ENCODE measurements around the gene TCIRG1. TPM values are rescaled to one million over a fixed set of nuclear protein-coding genes. Genes with fewer than 3 reads are reported as not detected.

Gene TCIRG1
- total RNA-seq, 2 experiments from 2014 or later, result 129 to 138 TPM

DNA sequence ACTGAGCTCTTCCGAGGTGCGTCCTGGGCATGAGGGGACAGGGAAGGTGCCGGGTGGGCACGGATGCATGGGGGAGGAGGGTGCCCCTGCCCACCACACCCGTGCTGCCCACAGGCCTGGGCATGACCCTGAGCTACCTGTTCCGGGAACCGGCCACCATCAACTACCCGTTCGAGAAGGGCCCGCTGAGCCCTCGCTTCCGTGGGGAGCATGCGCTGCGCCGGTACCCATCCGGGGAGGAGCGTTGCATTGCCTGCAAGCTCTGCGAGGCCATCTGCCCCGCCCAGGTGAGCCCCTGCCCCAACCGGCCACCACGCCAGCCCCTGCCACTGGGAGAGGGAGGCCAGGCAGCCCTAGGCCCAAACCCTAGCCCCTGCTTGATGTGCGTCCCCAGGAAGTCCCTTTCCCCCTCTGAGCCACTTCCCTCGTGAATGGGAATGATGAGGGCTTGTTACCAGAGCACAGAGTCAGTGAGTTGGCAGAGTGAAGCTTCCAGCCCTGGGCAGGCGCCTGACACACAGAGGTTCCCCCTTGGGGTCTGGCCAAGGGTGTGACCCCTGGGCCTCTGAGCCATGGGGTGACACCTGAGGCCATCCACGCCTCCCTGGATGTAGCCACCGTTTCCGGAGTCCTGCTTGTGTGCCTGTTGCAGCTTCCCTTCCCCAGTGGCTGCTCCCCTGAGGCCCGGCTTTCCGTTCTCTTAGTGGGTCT is 5.7 kb upstream of the TCIRG1 start:
- CTCF ChIA-PET, result no interaction called here
- ATAC-seq, result no peak

DNA sequence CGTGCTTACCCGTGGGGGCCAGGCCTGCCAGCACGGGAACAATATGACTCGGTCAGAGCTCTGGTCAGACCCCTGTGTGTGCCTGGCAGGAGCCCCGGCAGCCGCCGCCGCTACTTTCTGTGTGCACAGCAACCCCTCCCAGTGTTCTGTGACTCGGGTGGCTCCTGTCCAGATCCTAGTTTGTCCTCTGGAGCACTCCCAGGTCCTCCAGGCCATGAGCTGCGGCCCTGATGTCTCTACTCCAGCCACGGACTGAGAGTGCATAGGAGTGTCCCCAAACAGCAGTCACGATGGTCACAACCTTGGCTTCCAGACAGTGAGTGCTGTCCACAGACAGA is 5.1 kb upstream of the TCIRG1 start:
- intact Hi-C loops (cut with micrococcal nuclease), result no loop called here
- no peak overlapping the region for H3K27ac Mint-ChIP-seq
- no peak overlapping the region for H3K4me3 Mint-ChIP-seq
- TF ChIP-seq, protein P1, sequence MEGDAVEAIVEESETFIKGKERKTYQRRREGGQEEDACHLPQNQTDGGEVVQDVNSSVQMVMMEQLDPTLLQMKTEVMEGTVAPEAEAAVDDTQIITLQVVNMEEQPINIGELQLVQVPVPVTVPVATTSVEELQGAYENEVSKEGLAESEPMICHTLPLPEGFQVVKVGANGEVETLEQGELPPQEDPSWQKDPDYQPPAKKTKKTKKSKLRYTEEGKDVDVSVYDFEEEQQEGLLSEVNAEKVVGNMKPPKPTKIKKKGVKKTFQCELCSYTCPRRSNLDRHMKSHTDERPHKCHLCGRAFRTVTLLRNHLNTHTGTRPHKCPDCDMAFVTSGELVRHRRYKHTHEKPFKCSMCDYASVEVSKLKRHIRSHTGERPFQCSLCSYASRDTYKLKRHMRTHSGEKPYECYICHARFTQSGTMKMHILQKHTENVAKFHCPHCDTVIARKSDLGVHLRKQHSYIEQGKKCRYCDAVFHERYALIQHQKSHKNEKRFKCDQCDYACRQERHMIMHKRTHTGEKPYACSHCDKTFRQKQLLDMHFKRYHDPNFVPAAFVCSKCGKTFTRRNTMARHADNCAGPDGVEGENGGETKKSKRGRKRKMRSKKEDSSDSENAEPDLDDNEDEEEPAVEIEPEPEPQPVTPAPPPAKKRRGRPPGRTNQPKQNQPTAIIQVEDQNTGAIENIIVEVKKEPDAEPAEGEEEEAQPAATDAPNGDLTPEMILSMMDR (IDR thresholded peaks at IDR 0.05), result no peak
- DNase-seq (no peak), ATAC-seq (no peak)
- H3K4me1 Mint-ChIP-seq (ENCODE audit: low read depth), result peaks cover 23% of the 10 kb centered on the region
- ChIA-PET CTCF (no interaction called here), POLR2A (interaction anchor here (1.9 kb wide), 1 partner anchor 9 kb away, joined by 6 read pairs; no protein-coding TSS in a partner anchor)
- H3K36me3 Mint-ChIP-seq (ENCODE audit: low read depth), result peaks cover 2% of the 10 kb centered on the region
- no peaks in the 10 kb centered on the region for H3K27me3 Mint-ChIP-seq
- H3K9me3 Mint-ChIP-seq, result no peaks in the 10 kb centered on the region

More for the DNA sequence above, 5.7 kb upstream of the TCIRG1 start:
- DNase-seq, result no peak
- Mint-ChIP-seq H3K4me3 (no peak overlapping the region), H3K27me3 (no peaks in the 10 kb centered on the region), H3K36me3 (ENCODE audit: low read depth) (peaks cover 2% of the 10 kb centered on the region), H3K9me3 (no peaks in the 10 kb centered on the region), H3K4me1 (ENCODE audit: low read depth) (peaks cover 25% of the 10 kb centered on the region), H3K27ac (no peak overlapping the region)
- intact Hi-C loops (cut with micrococcal nuclease), result no loop called here
- TF ChIP-seq, protein P1 (IDR thresholded peaks at IDR 0.05), result no peak
- POLR2A ChIA-PET, result interaction anchor here (1.1 to 1.9 kb wide), 2 partner anchors 9 to 187 kb away, joined by 3 to 6 read pairs; no protein-coding TSS in a partner anchor

DNA sequence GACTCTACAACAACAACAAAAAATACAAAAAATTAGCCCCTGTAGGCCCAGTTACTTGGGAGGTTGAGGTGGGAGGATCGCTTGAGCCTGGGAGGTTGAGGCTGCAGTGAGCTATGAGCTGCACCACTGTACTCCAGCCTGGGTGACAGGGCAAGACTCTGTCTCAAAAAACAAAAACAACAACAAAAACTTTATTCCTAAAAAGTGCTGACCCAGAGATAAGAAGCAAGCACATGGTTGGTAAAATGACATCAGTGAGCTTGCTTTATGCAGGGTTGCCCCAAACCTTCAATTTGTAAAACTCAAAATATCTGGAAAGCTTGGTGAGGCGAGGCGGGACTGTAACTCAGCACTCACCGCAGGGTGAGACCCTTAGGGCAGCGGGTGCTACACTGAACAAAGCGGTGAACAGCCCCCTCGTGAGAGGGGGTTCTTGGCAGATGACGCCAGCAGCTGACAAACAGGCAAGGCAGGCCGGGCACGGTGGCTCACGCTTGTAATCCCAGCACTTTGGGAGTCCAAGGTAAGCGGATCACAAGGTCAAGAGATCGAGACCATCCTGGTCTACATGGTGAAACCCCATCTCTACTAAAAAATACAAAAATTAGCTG is 3.5 kb upstream of the TCIRG1 start:
- peaks cover 13% of the 10 kb centered on the region for H3K4me1 Mint-ChIP-seq (ENCODE audit: low read depth)
- ChIA-PET POLR2A (no interaction called here), CTCF (interaction anchor here (1.1 kb wide), 1 partner anchor 83 kb away, joined by 3 read pairs; no protein-coding TSS in a partner anchor)
- H3K27ac Mint-ChIP-seq, result no peak overlapping the region
- DNase-seq, result no peak
- peaks cover 2% of the 10 kb centered on the region for H3K36me3 Mint-ChIP-seq (ENCODE audit: low read depth)
- no peaks in the 10 kb centered on the region for H3K27me3 Mint-ChIP-seq
- no peak overlapping the region for H3K4me3 Mint-ChIP-seq
- no peaks in the 10 kb centered on the region for H3K9me3 Mint-ChIP-seq
- TF ChIP-seq, protein P1 (IDR thresholded peaks at IDR 0.05), result no peak
- intact Hi-C loops (cut with micrococcal nuclease), result no loop called here
- ATAC-seq, result no peak

DNA sequence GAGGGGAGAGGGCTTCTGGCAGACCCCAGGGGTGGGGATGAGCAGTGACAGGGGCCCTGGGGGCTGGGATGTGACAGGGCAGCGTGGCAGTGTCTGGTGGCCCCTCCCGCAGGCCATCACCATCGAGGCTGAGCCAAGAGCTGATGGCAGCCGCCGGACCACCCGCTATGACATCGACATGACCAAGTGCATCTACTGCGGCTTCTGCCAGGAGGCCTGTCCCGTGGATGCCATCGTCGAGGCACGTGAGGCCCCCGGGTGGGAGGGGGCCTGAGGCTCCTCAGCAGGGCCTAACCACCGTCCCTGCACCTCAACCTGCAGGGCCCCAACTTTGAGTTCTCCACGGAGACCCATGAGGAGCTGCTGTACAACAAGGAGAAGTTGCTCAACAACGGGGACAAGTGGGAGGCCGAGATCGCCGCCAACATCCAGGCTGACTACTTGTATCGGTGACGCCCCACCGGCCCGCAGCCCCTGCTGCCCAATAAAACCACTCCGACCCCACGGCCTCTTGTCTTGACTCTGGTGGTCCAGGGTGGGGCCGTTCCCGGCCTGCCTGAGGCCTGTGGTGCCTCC is 2.6 kb upstream of the TCIRG1 start:
- Mint-ChIP-seq H3K27ac (peak overlapping the region; percentile 71), H3K27me3 (no peaks in the 10 kb centered on the region), H3K9me3 (no peaks in the 10 kb centered on the region), H3K4me1 (ENCODE audit: low read depth) (peaks cover 13% of the 10 kb centered on the region), H3K36me3 (ENCODE audit: low read depth) (peaks cover 2% of the 10 kb centered on the region), H3K4me3 (no peak overlapping the region)
- DNase-seq (no peak), ATAC-seq (no peak)
- TF ChIP-seq, protein P1 (IDR thresholded peaks at IDR 0.05), result no peak
- ChIA-PET POLR2A (no interaction called here), CTCF (interaction anchor here (0.8 to 1.1 kb wide), 2 partner anchors 26 to 82 kb away, joined by 3 read pairs; partner anchors contain the start of gene ALDH3B1)
- intact Hi-C loops (cut with micrococcal nuclease), result no loop called here
